ENCODE results near the gene EHHADH.
"Not testable (repeated sequence)": the region's sequence is repeated elsewhere in the genome, so short reads cannot be mapped to it uniquely, and the experiment has no call there.

The EHHADH gene

DNA sequence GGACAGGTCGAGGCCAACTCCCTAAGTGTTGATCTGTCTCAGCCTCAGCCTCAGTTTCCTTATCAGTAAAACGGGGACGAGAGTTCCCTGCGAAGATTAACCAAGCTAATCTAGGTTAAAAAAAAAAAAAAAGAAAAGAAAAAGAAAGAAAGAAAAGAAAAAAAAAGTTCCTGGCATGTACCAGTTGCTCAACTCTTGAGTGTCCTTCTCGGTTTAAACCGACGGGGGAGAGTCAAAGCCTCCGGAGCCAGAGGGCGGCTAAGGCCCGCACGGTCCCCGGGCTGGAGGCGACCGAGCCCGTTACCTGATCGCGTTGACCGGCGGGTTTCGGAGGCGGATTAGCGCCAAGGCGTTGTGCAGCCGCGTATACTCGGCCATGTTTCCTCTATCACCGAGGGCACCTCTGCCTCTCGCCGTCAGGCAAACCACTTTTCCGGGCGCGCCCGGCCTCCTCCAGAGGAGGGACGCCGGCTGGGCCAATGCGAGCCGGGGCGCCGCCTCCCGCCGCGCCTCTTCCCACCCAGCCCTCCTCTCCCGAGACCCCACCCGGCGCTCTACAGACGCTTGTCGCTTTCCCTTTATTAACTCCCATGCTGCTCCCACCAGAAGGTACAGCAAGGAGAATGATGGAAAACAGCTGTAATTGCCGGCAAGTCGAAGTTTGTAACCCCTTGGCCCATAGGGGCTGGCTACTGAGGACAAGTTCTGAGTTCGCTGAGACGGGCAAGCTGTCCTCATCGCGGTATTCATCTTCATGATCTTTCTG lies at the start of gene EHHADH:
TSS of gene EHHADH (minus strand) at position 405 of the 766 bp plus-strand sequence. CDS start at position 378, 27 bp downstream.
- DNase-seq, result peak; percentile 28

DNA sequence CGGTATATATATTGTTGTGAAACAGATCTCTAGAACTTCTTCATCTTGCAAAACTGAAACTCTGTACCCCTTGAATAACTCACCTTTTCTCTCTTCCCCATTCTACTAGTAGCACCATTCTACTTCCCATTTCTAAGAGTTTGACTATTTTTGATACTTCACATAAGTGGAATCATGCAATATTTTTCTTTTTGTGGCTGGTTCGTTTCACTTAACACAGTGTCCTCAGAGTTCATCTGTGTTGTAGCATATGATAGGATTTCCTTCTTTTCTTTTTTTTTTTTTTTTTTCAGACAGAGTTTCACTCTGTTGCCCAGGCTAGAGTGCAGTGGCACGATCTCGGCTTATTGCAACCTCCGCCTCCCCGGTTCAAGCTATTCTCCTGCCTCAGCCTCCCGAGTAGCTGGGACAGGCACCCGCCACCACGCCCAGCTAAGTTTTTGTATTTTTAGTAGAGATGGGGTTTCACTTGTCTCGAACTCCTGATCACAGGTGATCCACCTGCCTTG lies 46.1 kb upstream of the EHHADH start:
- not testable (repeated sequence) for DNase-seq

DNA sequence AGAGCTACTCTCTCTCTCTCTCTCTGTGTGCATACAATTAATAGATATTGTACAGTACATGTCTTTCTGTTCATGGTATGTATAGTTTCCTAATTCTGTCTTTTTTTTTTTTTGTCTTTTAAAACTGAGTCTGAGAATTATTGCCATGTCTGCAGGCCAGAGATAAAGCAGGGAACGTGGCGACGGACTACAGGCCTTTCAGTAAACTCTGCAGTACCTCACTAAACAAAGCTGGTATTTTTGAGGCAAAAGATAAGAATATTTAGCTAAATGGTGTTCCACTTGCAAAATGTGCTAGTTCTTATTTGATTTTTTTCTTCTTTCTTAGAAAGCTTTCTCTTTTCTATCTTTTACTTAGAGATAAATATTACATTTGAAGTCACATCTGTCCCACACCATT lies 44.0 kb upstream of the EHHADH start:
- DNase-seq, result no peak

DNA sequence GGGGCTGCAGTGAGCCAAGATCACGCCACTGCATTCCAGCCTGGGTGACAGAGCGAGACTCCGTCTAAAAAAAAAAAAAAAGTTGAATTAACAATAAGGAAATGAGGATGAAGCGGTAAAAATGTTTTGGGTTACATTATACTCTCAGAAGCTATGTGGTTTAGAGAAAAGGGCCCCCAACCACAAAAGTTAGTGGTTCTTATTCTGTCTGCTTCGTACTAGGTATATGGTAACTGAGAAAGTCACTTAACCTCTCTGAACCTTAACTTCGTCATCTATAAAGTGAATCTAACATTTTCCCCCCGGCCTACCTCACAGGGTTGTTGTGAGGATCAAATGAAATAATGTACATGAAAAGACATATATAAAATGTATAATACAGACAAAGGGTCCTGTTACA lies 38.4 kb upstream of the EHHADH start:
- no peak for DNase-seq

DNA sequence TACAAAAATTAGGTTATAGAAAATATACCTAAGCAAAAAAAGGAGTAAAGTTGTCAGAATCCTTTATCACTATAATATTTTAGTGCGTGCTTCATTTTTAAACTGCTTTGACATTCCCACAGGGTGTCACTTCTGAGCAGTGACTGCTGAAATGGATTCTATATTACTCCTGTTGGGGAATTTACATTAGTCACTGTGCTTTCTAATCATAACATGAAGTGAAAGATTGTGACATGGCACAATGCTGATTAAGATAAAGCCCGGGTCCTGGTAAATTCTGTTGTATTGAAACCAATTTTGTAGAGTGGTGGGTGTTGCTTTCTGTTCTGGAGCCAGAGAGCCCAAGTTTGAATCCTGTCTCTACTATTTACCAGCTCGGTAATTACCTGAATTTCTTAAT lies 36.4 kb upstream of the EHHADH start:
- DNase-seq, result no peak

DNA sequence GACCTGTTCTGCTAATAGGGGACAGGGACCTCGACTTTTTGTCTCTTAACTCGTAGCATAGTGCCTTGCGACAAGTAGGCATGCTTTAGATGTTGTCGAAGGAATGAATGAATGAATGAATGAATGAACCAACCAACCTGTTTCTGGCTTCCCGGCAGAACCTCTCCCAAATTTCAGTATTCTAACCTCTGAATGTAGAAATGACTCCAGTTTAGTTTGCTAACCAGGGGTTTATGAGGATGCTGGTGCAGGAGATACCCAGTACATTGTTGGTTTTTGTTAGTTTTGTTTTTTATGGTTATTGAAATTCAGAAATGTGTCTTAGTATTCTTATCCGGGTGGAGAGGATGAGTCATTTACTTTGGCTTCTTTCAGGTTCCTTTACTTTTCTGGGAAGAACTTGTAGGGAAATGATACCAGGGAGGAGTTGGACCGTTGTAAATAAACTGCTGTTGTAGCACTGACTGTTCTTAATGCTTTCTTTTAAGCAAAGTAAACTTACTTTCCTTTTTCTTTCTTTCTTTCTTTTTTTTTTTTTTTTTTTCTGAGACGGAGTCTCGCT lies 29.6 kb upstream of the EHHADH start:
- DNase-seq, result no peak

DNA sequence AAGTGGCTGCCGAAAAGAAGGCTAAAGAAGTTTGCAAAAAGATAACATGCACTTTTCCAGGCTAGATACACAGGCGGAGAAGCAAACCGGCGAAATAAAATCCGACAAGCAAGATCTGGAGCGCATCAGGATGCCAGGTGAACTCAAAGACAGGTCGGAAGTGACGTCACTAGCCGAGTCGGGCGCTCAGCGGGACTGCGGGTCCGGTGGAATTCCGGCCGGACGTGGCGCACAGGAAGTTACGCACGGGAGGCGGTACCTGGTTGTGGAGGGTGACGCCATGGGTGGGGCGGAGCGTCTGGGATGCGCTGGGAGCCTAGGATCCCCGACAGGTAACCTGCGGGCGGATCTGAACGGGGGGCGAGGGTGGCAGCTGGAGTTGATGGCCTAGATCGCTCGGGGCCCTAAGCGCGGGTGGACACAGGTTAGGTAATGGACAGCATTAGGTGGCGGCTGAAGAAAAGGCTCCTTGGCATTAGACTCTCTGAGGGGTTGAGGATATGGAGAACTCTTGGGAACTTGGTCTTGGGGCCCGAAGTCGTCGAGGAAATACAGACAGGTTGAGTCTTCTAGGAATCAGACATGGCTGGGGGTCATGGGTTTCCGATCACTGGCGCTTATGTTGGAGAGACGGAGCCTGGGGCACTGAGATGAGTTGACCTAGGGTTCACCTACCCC lies 29.0 kb upstream of the EHHADH start:
- DNase-seq, result peak; percentile 78

DNA sequence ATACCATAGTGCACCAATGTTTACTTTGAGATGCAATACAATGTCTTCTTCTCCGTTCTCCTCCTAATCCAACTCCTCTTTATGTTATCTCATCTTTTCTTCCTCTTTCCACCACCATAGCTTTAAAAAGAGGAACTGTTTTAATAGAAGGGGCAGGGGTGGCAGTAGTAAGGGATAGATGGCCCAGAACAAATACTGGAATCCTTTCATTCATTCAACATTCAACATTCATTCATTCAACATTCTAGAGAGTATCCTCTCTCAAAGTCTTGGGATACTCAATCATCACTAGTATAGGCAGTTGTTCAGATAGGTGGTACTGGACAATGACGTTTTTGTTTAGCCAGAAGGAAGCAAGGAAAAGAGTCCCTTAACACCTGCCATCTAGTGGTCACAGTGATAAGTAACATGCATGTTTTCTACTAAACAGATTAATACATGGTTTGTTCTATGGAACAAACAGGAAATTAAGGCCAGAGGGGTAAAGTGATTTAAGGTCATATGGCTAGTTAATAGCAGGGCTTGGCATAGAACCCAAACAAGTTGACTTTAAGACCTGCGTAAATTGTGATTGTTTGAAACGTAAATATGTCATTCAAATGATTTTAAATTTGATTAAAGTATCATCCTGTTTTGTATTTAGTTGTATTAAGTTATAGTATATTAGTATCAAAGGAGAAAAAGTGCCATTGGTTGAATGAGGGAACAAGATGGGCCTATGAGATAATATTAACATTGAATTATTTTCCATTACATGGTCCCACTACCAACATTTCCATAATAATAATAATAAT lies 26.9 kb upstream of the EHHADH start:
- no peak for DNase-seq

DNA sequence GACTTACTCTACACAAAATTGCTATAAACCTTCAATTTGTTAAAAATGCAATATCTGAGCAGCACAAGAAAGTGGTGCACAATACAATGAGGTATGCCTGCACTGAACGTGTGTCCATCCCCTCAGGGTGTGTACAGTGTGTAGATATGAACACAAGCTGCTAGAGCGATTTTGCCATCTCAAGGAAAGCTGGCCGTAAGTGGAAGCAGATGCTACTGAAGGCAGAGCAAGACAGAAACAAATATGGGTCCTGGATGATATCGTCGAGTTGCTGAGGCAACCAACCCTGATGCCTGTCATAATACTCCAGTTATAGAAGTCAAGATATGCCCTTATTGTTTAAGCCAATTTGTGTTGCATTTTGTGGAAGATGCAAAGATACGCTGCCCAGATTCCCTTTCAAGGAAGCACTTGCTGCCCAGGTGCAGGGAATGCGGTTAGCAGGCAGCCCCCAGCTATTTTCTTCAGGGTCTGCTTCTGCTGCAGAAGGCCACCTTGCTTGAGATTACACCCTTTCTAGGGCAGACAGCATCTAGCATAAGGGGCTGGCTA lies 25.8 kb upstream of the EHHADH start:
- DNase-seq, result no peak

DNA sequence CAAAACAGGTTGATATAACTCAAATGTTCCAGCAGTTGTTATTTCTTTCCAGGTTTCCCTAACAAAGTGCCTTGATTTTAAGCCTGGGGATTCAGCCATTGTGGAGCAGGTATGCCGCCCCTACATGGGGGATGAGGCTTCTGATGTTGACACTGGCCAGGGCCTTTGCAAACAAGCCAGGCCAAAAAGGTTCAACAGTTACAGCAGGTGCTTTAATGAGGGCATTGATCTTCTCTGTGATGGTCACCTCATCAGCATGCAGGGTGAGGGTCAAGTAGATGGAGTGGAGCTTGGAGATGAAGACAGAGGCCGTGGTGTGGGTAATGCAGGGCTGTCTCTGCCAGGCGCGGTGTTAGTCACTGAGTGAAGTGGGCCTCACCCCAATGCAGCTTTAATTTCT lies 22.6 kb upstream of the EHHADH start:
- DNase-seq, result no peak

DNA sequence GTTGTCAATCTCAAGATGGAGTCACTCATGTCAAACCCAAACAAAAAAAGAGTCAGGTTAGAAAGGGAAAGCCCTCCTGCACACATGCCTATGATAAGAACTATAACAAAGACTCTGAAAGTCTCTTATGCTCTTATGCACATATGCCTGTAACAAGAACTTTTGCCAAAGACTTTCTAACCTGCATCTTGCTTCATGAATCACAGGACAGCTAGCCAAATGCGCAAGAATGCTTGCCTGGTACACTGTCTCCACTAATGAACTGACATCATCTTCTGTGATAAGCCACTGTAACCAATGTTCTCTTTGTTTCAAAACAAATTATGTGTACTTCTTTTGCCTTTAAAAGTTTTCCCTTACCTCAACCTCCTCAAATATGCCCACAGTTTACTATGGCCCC lies 18.2 kb upstream of the EHHADH start:
- DNase-seq, result no peak

DNA sequence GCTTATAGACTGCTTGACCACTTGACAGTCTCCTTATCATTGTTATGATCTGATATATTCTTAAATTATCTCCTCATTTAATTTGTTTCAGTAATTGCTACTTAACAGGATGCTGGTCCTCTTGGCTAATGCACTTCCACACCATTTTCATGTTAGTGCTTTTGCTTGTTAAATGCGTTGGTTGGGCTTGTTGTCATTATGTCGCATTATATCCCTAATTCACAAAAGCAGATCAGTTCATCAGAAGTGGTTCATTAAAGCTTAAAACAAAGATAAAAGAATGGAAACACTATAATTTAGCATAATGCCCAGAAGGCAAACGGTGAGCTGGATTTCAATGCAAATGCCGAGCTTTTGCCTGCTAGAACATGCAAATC lies 17.1 kb upstream of the EHHADH start:
- no peak for DNase-seq

DNA sequence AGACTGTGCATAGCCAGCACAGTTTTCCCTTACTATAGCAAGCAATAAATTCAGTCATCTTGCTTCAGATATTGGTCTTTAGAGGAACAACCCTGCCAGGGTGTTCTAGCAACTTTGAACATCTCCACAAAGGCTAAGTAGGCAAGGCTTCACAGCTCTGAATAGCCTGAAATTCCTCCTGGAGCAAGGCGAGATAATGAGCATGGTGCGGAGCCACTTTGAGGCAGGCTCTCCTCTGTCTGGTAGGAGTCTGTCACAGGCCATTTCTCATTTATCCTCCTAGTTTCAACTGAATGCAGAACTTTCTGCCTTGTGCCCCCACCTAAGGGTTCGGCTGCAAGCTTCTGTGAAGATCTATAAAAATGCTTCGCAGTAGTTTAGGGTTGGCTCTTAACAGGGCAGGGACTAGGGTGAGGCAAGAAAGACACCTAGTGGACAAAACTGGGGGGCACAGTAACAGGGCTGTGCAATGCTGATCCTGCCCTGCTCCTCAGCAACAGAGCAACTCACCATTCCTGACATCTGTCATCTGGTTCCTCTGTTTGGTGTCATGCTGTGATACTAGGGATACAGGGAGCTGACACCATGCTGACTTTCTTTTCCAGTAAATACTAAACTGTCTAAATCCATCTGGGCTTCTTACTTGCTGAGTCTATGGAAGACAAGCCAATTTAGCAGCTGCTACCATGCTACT lies 16.6 kb upstream of the EHHADH start:
- no peak for DNase-seq

DNA sequence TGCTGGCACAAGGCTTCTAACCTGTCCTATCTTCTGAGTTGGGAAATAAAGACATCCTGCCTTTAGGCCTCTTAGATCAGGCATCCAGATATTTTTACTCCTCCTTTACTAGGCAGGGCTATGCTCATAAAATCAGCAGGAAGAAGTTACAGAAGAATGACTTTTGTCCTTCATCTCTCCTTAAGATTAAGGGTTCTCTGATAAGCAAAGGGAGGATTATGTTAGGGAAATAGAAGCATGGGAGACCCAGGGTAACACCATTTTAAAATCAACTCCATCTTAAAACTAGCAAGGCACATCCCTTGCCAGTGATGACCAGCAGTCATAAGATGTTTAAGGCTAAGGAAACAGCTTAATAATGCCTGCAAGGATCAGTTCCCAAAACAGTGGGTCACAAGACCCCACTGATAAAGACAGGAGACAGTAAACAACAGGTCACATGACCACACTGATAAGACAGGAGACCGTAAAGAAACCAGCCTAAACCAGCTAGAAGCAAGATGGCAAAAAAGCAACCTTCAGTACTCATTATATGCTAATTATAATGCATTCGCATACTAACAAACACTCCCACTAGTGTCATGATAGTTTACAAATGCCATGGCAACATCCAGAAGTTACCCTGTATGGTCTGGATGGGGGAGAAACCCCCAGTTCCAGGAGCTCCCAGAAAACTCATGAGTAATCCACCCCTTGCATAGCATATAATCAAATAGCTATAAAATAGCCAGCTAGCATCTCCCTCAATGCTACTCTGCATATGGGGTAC lies 14.5 kb upstream of the EHHADH start:
- no peak for DNase-seq

DNA sequence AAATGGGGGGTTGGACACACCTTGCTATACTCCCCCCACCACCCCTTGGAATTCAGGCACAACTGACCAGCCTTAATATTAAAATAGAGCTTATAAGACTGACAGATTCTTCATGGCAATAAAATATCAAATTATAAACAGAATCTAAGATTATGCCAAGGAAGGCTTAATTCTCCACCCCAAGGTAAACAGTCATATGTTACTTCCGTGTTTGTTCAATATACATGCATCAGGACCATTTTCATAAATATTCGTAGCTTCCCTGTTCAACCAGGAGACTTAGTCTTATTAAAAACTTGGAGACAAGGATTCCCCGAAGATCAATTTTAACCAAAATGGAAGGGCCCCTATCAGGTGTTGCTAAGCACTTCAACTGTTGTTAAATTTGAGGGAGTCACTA lies 13.3 kb upstream of the EHHADH start:
- no peak for DNase-seq

DNA sequence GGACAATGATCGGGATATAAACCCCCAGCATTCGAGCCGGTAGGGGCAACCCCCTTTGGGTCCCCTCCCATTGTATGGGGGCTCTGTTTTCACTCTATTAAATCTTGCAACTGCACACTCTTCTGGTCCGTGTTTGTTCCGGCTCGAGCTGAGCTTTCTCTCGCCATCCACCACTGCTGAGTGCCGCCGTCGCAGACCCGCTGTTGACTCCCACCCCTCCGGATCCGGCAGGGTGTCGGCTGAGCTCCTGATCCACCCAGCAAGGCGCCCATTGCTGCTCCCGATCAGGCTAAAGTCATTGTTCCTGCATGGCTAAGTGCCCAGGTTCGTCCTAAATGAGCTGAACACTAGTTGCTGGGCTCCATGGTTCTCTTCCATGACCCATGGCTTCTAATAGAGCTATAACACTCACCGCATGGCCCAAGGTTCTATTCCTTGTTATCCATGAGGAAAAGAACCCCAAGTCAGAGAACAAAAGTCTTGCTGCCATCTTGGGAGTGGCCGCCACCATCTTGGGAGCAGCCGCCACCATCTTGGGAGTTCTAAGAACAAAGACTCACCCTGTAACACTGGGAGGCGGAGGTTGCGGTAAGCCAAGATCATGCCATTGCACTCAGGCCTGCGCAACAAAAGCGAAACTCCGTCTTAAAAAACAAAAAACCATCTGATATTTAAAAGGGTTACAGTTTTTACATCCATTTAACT lies 11.2 kb upstream of the EHHADH start:
- no peak for DNase-seq

DNA sequence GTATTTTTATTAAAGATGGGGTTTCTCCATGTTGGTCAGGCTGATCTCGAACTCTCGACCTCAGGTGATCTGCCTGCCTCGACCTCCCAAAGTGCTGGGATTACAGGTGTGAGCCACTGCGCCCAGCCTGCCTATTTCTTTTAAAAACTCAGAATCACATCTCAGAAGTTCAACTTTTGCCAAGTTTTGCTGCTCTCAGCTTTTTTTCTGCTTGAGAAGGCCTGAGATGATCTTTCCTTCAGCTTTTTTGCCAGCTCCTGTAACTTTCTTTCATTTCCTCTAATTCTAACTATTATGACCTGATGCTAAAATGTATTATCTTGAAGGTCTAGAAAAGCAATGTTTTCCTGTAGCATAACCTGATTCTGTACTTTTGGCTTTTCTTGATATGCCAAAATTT lies 9.6 kb upstream of the EHHADH start:
- no peak for DNase-seq

DNA sequence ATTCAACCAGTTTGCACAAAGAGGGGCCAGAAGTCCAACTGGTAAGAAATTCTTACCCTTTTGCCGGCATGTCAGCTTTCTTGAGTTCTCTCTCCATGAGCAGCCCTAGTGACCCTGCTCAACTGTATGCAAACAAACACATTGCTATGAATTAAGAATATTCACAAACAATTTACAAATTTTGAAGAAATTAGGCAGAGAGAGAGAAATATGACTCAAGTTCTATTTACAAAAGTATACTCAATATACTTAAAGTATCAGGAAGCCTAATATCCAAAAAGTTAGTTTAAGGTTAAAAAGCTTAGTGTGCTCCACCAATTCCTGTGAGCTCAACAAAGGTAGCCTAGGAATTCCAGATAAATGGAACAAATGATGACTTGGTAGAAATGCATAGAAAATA lies 3.5 kb upstream of the EHHADH start:
- no peak for DNase-seq

DNA sequence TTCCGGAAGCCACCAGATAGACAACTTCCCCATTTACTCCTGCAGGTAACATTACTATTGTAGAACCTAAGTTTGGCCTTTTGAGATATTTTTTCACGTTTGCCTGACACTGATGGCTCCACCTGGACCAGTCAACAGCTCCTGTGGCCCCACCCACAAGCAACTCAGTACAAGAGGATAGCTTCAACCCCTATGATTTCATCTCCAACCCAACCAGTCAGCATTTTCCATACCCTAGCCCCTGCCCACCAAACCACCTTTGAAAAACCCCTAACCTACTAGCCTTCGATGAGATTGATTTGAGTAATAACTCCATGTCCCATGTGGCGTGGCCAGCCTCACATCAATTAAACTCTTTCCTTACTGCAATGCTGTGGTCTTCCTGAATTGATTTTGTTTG lies 950 bp upstream of the EHHADH start:
- no peak for DNase-seq

DNA sequence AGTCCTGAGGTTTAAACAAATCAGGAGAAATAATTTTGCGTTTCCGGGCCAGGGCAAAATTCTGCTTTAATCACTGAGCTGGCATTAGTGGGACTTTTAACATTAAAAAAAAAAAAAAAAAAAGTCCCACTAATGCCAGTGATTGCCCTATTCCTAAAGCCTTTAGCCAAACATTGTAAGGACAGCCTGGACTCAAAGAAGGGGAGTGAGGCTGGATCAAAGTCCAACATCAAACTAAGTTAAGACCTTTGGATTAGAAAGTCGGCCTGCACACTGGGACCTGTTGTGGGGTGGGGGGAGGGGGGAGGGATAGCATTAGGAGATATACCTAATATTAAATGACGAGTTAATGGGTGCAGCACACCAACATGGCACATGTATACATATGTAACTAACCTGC lies 716 bp downstream of the EHHADH start:
- DNase-seq, result not testable (repeated sequence)

DNA sequence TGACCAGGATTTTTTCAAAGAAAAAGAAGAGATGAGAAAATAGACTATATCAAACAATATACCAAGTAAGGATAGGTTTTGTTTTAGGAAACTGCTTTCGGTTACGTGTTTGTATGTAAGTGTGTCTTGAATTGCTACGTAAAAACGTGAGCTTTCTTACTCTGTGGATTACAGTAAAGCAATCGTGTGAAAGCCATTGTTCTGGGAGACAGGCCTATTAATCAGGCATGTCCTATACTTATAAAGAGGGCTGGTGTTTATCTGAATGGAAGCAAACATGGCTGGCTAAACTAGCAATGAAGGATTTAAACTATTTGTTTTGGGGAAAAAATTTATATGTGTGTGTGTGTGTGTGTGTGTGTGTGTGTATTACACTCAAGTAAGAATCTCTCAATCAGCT lies 2.6 kb downstream of the EHHADH start:
- DNase-seq, result no peak
